GM04503 (cell line): ENCODE data around the gene RRAS.

Experiments
- DNase-seq: peaks from one replicate; pipeline ENCODE4 v3.0.0-alpha.2; 2012; ENCODE audit warnings: low read depth

RRAS gene

DNA sequence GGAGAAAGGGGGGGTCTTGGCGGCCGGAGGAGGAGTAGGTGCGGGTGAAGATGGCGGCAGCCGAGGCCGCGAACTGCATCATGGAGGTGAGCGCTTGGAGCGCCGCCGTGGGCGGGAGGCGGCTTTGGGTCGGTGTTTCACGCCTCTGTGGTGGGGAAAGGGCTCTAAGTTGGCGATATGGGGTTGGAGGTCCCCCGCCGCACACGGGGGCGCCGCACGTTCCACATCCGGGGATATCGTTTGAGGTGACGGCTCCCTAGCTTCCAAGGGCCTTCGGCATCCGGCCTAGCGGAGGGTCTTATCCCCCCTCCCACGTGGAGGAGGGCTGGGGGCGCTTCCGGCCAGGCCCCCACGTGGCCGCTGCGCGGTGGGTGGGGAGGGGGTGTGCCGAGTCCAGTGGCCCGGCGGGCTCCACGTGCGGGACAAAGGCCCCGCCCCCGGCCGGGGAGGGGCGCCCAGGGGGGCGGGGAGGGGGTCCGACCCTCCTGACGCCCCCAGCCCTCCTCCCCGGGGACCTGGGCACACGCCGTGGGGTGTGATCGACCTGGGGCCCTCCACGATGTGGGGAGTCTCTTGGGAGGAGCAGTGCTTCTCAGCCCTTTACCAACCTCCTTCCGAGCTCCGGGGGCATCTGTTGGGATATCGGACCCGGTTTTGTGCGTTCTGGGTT, 37.4 kb upstream of the RRAS start, which contains the start of gene PRMT1:
TSS of gene PRMT1 (plus strand) at position 41 of the 670 bp plus-strand sequence. CDS start at position 51, 10 bp downstream.
- no peak for DNase-seq

DNA sequence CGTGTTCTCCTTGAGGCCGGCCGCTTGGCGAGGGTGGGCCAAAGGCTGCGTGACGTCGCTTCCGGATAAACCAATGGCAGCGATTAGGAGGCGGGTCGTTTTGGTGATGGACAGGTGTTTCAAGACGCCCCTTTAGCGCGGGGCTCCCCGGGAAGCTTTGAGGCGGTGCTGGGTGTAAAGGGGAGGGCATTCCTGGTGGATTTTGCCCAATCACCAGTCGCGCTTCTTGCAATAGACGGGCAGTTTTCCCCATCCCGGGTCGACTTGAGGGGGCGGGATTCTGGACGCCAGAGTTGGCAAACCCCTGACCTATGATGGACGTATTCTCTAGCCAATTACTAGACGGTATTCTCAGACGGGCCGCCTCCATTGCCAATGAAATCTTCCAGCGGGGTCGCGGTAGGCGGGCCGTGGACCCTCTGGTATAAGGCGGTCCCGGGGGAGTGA, 36.9 kb upstream of the RRAS start:
- peak; percentile 99 for DNase-seq

DNA sequence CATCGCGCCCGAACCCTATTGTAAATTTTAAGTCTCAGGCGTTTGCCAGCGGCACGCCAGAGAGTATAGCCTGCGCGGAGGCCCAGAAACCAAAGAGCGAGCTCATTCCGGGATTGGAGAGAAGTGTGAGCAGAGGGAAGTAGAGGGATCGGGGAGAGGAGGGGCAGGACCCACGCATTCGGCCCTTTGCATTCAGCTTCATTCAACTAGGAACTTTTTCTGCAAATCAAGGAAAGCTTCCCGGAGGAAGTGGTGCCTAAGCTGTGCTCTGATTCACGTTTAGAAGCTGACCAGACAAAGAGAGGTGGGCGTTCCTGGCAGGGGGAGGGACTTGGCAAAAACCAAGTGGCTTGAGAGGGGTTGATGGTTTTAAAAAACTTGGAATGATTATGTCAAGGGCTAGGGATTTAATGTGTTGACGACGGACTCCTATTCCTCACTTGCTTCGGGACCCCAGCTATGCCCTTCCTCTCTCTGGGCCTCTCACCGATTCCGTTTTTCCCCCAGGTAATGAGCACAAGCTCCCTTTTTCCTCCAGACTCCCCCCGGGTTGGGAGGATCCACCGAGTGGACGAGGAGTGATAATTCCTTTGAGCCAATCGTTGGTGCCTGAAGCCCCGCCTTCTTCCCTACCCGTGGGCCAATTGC, 36.3 kb upstream of the RRAS start:
- DNase-seq, result no peak

GRCh38 chr19:49672131-49672919, 32.4 kb upstream of the RRAS start:
- DNase-seq, result no peak

- DNase-seq, result no peak
Observed at GRCh38 chr19:49669516-49669915, 29.6 kb upstream of the RRAS start.

- DNase-seq, result no peak
Observed at GRCh38 chr19:49667473-49667872, 27.5 kb upstream of the RRAS start.

- DNase-seq, result no peak
Observed at GRCh38 chr19:49666120-49666444, 26.1 kb upstream of the RRAS start.

DNA sequence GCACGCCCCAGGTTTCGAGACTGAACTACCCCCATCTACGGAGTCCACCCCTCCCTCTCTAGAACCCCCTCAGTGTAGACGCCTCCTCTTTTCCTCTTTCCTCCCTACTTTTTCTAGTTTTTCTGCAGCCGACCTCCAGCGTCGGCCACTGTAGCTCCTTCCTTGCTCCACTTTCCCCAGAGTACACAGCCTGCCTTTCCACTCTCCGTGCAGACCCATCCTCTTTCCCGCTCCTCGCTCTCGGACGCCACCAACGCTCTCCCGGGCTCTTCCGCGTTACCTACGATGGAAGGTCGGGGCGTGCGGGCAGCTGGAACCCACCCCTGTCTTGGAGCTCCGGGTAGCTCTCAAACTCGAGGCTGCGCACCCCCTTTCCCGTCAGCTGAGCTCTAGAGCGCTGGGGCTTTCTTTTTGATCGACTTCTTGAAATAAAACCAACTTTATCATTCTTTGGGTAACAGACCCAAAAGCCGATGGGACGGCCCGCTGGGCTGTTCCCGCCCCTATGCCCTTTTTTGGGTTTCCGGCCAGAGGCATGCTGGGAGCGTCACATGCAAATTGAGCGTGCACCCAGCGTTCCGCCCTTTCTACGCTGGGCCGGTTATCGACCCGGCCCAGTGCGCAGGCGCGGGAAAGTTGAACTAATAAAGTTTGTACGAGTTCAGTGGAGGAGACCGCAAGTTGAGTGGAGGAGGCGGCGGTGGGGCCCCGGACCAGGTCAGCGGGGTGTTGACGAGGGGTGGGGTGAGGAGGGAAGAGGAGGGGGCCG, 25.6 kb upstream of the RRAS start, which contains the start of the genes BCL2L12 and IRF3:
TSS of gene BCL2L12 (plus strand) at position 583 of the 769 bp plus-strand sequence. CDS start 760 bp downstream, outside the sequence.
TSS of gene IRF3 (minus strand) at position 507 of the 769 bp plus-strand sequence. CDS start 1,019 bp downstream, outside the sequence.
- peak; percentile 76 for DNase-seq

DNA sequence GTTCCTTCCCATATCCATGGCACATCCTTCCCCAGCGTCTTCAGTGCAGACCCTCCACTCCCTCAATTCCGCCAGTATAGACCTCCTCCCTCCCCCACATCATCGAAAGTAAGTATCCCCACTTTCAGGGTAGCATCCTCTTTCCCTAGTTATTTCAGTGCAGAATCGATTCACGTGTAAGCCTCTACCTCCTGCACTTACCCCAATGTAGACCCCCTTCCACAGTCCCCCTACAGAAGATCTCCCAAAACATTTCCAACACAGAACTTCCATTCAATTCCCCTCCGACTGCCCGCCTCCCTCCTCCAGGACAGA, 25.1 kb upstream of the RRAS start:
- DNase-seq, result no peak

DNA sequence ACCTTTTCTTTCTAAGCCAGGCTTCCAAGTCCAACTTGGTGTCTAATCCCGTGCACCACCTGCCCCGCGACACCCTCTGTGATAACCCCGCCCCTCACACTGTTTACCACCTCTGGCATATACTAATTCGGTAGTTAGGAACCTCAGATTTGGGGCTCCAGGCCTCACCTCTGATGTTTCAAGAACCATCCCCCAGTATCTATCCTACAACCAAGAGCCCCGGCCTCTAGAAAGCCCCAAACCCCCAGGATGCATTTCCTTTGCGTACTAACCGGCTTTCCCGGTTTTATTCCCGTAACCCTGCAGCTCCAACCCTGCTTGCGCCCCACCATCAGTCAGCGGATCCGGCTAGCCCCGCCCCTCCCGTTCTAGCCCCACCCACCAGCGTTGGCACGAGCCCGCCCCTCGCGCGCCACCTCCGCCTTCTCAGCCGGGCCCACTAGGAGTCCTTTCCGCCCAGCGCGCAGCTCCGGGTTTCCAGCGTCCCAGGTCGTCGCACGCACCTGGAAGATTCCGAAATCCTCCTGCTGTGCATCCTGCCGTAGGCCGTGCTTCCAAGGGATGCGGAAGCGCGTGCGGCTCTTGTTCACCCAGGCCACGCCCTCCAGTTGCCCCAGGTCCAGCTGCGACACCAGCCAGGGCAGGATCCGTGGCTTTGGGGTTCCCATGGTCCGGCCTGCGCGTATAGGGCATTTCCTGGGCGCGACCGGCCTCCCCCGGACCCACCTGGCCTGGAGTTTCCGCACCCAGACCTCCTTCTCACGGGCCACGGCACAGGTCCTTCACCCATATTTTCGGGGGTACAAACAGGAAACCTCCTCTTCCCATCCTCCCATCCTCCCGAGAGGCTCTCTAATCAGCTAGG, 24.5 kb upstream of the RRAS start:
- DNase-seq, result no peak

- DNase-seq, result no peak
Observed at GRCh38 chr19:49663224-49663623, 23.3 kb upstream of the RRAS start.

GRCh38 chr19:49662011-49662410, 22.1 kb upstream of the RRAS start:
- DNase-seq, result no peak

GRCh38 chr19:49660338-49660961, 20.5 kb upstream of the RRAS start:
- no peak for DNase-seq

GRCh38 chr19:49658566-49659442, 18.9 kb upstream of the RRAS start:
- DNase-seq, result no peak

DNA sequence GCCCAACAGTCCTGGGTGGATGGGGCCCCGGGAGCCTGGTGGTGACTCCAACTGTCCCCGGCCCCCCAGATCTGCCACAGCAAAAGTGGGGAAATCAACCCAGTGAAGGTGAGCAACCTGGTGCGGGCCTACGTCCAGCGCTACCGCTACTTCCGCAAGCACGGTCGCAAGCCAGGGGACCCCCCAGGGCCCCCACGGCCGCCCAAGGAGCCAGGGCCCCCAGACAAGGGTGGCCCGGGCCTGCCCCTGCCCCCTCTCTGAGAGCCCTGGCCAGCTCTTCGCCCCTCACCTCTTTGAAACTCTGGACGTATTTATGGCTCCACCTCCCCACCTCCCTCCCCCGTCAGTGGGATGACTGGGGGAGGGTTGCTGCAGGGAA, 18.2 kb upstream of the RRAS start:
- no peak for DNase-seq

DNA sequence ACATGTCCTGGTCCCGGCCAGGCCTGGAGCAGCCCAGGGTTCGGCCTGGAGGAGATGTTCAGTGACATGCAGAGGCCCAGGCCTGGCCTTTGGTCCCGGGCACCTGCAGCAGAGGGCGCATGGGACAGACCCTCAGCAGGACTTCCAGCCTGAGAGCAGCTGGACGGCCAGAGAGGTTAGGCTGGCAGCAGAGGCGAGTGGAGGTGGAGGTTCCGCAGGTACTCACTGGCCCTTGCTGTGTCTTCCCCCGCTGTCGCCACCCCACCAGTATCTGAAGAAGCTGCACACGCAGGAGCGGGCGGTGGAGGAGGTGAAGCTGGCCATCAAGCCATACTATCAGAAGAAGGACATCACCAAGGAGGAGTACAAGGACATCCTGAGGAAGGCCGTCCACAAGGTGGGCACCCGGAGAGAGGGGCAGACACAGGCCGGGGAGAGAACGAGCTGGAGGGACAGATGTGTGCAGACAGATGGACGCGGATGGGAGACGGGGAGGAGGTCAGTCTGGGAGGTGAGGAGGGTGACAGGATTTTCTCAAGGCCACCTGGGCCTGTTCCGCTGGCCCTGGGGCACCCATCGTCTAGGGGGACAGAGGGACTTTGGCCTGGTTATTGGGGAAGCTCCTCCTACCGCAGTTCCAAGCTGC, 17.7 kb upstream of the RRAS start:
- DNase-seq, result no peak

GRCh38 chr19:49656456-49657109, 16.6 kb upstream of the RRAS start:
- no peak for DNase-seq

DNA sequence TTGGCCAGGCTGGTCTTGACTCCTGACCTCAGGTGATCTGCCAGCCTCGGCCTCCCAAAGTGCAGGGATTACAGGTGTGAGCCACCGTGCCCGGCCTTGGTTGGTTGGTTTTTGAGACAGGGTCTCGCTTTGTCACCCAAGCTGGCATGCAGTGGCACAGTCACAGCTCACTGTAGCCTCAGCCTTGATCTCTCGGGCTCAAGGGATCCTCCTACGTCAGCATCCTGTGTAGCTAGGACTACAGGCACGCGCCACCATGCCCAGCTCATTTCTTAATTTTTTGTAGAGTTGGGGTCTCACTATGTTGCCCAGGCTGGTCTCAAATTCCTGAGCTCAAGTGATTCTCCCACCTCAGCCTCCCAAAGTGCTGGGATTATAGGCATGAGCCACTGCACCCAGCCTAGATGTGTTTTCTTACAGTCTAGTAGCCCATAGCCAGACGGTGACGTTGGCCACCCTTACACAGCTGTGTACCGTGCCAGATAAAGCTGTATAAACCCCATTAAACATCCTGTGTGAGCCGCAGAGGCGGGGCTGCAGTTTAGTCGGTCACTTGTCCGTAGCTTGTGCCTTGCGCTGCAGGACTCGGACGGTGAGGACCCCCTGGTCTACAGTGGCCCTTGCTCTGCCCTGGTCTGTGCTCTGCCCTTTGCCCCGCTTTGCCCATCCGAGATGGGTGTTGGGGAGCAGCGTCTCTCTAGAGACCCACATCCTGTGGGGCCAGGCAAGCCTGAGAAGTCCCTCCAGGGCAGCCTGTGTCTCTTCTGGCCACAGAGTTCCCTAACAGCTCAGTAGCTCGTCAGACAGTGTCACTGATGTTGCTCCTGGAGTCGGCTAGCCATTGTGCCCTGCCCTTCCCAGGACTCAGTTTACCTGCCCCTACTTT, 15.9 kb upstream of the RRAS start:
- DNase-seq, result no peak
